ENCODE measurements around the gene BLOC1S5.

Gene BLOC1S5

GRCh38 chr6:7996538-7997111 lies 67.6 kb downstream of the BLOC1S5 start:
- TF ChIP-seq TAF1 (IDR thresholded peaks at IDR 0.05; ENCODE audit: borderline replicate concordance, insufficient read depth, low read length), result no peak
- TF ChIP-seq FOXP2 (optimal IDR thresholded peaks at IDR 0.05; ENCODE audit: borderline replicate concordance, extremely low read depth, extremely low read length, insufficient read depth), result no peak
- TF ChIP-seq SIN3A (IDR thresholded peaks at IDR 0.05; ENCODE audit: borderline replicate concordance, insufficient read depth, low read length), result no peak
- no peak for TF ChIP-seq POLR2AphosphoS5 (IDR thresholded peaks at IDR 0.05; ENCODE audit: low read depth, low read length)
- no peak for TF ChIP-seq REST (IDR thresholded peaks at IDR 0.05; ENCODE audit: insufficient read depth in 1 of 2, low read depth in 2 of 2, low read length in 2 of 2)

GRCh38 chr6:7993952-7994351 lies 70.2 kb downstream of the BLOC1S5 start:
- TF ChIP-seq REST (IDR thresholded peaks at IDR 0.05; ENCODE audit: insufficient read depth in 1 of 2, low read depth in 2 of 2, low read length in 2 of 2) (no peak), FOXP2 (optimal IDR thresholded peaks at IDR 0.05; ENCODE audit: borderline replicate concordance, extremely low read depth, extremely low read length, insufficient read depth) (no peak), SIN3A (IDR thresholded peaks at IDR 0.05; ENCODE audit: borderline replicate concordance, insufficient read depth, low read length) (no peak), POLR2AphosphoS5 (IDR thresholded peaks at IDR 0.05; ENCODE audit: low read depth, low read length) (no peak), TAF1 (IDR thresholded peaks at IDR 0.05; ENCODE audit: borderline replicate concordance, insufficient read depth, low read length) (no peak)

- TF ChIP-seq REST (IDR thresholded peaks at IDR 0.05; ENCODE audit: insufficient read depth in 1 of 2, low read depth in 2 of 2, low read length in 2 of 2) (no peak), POLR2AphosphoS5 (IDR thresholded peaks at IDR 0.05; ENCODE audit: low read depth, low read length) (no peak)
These were observed 70.8 kb downstream of the BLOC1S5 start for GRCh38 chr6:7993399-7993798.

- no peak for TF ChIP-seq SIN3A (IDR thresholded peaks at IDR 0.05; ENCODE audit: borderline replicate concordance, insufficient read depth, low read length)
- TF ChIP-seq TAF1 (IDR thresholded peaks at IDR 0.05; ENCODE audit: borderline replicate concordance, insufficient read depth, low read length), result no peak
- no peak for TF ChIP-seq FOXP2 (optimal IDR thresholded peaks at IDR 0.05; ENCODE audit: borderline replicate concordance, extremely low read depth, extremely low read length, insufficient read depth)
- TF ChIP-seq POLR2AphosphoS5 (IDR thresholded peaks at IDR 0.05; ENCODE audit: low read depth, low read length), result no peak
- no peak for TF ChIP-seq REST (IDR thresholded peaks at IDR 0.05; ENCODE audit: insufficient read depth in 1 of 2, low read depth in 2 of 2, low read length in 2 of 2)
These were observed 72.0 kb downstream of the BLOC1S5 start for GRCh38 chr6:7992002-7992815.

All from PFSK-1 (cell line).